PC-3 (cell line): ENCODE results near the gene ZNF546. TPM values are rescaled to one million over a fixed set of nuclear protein-coding genes. Genes with fewer than 3 reads are reported as not detected.

Source experiments
- ATAC-seq: fragments of 200-7000 bp; cut with Tn5 transposase; 2 replicates; pipeline ENCODE4 v1.9.1; 2020; ENCODE audit warnings: mild to moderate bottlenecking, moderate library complexity
- BruUV-seq: library from RNA; stranded (reverse); fragments of 400-500 nt; replicated peaks from 2 replicates; lab custom pipeline; 2021; lab: Mats Ljungman, UMichigan
- CTCF ChIA-PET: fragments of 300-600 bp; sonication (Branson Sonifier 250); formaldehyde crosslinking; loops from one replicate; lab custom pipeline; 2022; ENCODE audit warnings: antibody characterized with exemption; lab: Charles Lee
- POLR2A ChIA-PET: fragments of 300-600 bp; sonication (Branson Sonifier 250); formaldehyde crosslinking; loops from one replicate; lab custom pipeline; 2022; ENCODE audit warnings: antibody characterized with exemption; ENCODE audit not compliant: unreplicated experiment; lab: Charles Lee
- DNase-seq: peaks from one replicate; pipeline ENCODE4 v3.0.0-alpha.2; 2015
- H2AFZ ChIP-seq: fragments of 300-600 bp; sonication (generic); 2 replicates; pipeline ENCODE4 v1.6.0; 2016; ENCODE audit warnings: antibody characterized with exemption, low read length
- H3F3A ChIP-seq: fragments of 300-600 bp; sonication (generic); one replicate; pipeline ENCODE4 v1.6.0; 2017; ENCODE audit warnings: antibody characterized with exemption, low read length, control low read depth, mild to moderate bottlenecking; ENCODE audit not compliant: unreplicated experiment
- H3K27ac ChIP-seq: fragments of 300-600 bp; sonication (generic); 2 replicates; pipeline ENCODE4 v1.5.1; 2016; ENCODE audit warnings: mild to moderate bottlenecking, low read length
- H3K27me3 ChIP-seq: fragments of 300-600 bp; sonication (generic); 2 replicates; pipeline ENCODE4 v1.6.1; 2016; ENCODE audit warnings: low read length, mixed read lengths
- H3K36me3 ChIP-seq: fragments of 300-600 bp; sonication (generic); 2 replicates; pipeline ENCODE4 v1.6.1; 2016; ENCODE audit warnings: low read depth, mixed run types, low read length, mixed read lengths
- H3K4me1 ChIP-seq: fragments of 300-600 bp; sonication (generic); 2 replicates; pipeline ENCODE4 v1.5.1; 2016; ENCODE audit warnings: low read length; ENCODE audit not compliant: insufficient read depth
- H3K4me2 ChIP-seq: fragments of 300-600 bp; sonication (generic); 2 replicates; pipeline ENCODE4 v1.6.0; 2016; ENCODE audit warnings: low read length
- H3K4me3 ChIP-seq: fragments of 300-600 bp; sonication (generic); 2 replicates; pipeline ENCODE4 v1.5.1; 2016; ENCODE audit warnings: mild to moderate bottlenecking, low read length, mixed read lengths
- H3K79me2 ChIP-seq: fragments of 300-600 bp; sonication (generic); 2 replicates; pipeline ENCODE4 v1.6.1; 2017; ENCODE audit warnings: low read length, mixed read lengths
- H3K9ac ChIP-seq: fragments of 300-600 bp; sonication (generic); 2 replicates; pipeline ENCODE4 v1.6.0; 2016; ENCODE audit warnings: mild to moderate bottlenecking, low read length
- H3K9me2 ChIP-seq: fragments of 300-600 bp; sonication (generic); replicated peaks from 2 replicates; pipeline ENCODE4 v1.6.1; 2016; ENCODE audit warnings: mixed run types, low read length, mixed read lengths
- H3K9me3 ChIP-seq: fragments of 300-600 bp; sonication (generic); 2 replicates; pipeline ENCODE4 v1.6.1; 2016; ENCODE audit warnings: low read length, mixed read lengths
- H4K20me1 ChIP-seq: fragments of 300-600 bp; sonication (generic); 2 replicates; pipeline ENCODE4 v1.6.1; 2016; ENCODE audit warnings: low read length, mixed read lengths
- EZH2 ChIP-seq: fragments of 300-600 bp; sonication (generic); IDR thresholded peaks from one replicate; pipeline ENCODE4 v1.6.1; 2017; ENCODE audit warnings: antibody characterized with exemption, mild to moderate bottlenecking, low read length; ENCODE audit not compliant: unreplicated experiment
- EZH2phosphoT487 ChIP-seq: fragments of 300-600 bp; sonication (generic); IDR thresholded peaks from 2 replicates; pipeline ENCODE4 v1.6.1; 2018; ENCODE audit warnings: mild to moderate bottlenecking, antibody characterized with exemption, low read length, borderline replicate concordance
- intact Hi-C: fragments of 100-400 bp; cut with micrococcal nuclease; formaldehyde crosslinking; loops from 2 replicates; pipeline ENCODE4 v1.9.0; 2023
- total RNA-seq: library from RNA; depleted of rRNA; stranded (reverse); fragments of >200 nt; gene quantifications from 2 replicates; pipeline ENCODE4 v1.2.3, GENCODE V29; 2014
- TF ChIP-seq, protein P1 (sequence below): fragments of 300-600 bp; sonication (generic); conservative IDR thresholded peaks from 2 replicates; pipeline ENCODE4 v1.5.1; 2017; ENCODE audit warnings: antibody characterized with exemption, low read depth, mild to moderate bottlenecking, low read length

Gene ZNF546
- total RNA-seq, 1 experiment from 2014 or later = 2.5 TPM

DNA sequence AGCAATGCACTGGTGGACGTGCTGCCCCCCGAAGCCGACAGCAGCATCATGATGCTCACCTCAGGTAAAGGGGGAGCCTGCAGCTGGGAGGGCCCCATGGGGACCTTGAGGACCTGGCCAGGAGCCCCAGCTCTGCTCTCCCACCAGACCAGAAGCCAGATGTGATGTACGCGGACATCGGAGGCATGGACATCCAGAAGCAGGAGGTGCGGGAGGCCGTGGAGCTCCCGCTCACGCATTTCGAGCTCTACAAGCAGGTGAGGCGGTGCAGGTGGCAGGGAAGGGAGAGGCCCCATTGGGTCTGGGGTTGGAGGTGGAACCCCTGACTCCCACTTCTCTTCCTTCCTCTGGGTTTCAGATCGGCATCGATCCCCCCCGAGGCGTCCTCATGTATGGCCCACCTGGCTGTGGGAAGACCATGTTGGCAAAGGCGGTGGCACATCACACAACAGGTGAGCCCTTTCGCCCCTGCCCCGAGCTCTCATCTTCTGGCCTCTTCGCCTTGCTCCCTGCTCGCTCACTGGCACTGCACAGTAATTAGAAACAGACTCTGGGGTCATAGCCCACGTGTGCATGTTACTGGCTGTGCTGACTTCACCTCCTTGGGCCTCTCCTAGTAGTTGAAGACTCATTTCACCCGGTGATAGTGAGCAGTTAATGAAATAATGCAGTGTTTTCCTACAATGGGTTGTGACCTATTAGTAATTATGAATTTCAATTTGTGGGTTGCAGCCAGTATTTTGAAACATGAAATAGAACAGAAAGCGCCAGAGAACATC, 22.3 kb upstream of the ZNF546 start:
- no peaks in the 10 kb centered on the region for H3F3A ChIP-seq
- H3K79me2 ChIP-seq = peaks cover 38% of the 10 kb centered on the region
- no peaks in the 10 kb centered on the region for H4K20me1 ChIP-seq
- no peaks in the 10 kb centered on the region for H3K9me3 ChIP-seq
- ChIA-PET POLR2A (no interaction called here), CTCF (no interaction called here)
- BruUV-seq = no TSS peak
- DNase-seq = no peak
- intact Hi-C loops = loop anchor here (10.0 kb wide), 1 partner anchor 70 kb away; no protein-coding TSS in a partner anchor
- H3K4me3 ChIP-seq = no peak overlapping the region
- no peak overlapping the region for H3K27ac ChIP-seq
- no peak overlapping the region for H3K4me2 ChIP-seq
- H3K36me3 ChIP-seq = peaks cover 46% of the 10 kb centered on the region
- no peaks in the 10 kb centered on the region for H3K27me3 ChIP-seq
- no peak overlapping the region for H3K9ac ChIP-seq
- H3K9me2 ChIP-seq = no peaks in the 10 kb centered on the region
- ATAC-seq = no peak
- no peak overlapping the region for H2AFZ ChIP-seq
- peaks cover 7% of the 10 kb centered on the region; the same call in 1 of the 2 replicates for H3K4me1 ChIP-seq
- no peak for TF ChIP-seq EZH2
- TF ChIP-seq EZH2phosphoT487 = no peak
- TF ChIP-seq, protein P1, sequence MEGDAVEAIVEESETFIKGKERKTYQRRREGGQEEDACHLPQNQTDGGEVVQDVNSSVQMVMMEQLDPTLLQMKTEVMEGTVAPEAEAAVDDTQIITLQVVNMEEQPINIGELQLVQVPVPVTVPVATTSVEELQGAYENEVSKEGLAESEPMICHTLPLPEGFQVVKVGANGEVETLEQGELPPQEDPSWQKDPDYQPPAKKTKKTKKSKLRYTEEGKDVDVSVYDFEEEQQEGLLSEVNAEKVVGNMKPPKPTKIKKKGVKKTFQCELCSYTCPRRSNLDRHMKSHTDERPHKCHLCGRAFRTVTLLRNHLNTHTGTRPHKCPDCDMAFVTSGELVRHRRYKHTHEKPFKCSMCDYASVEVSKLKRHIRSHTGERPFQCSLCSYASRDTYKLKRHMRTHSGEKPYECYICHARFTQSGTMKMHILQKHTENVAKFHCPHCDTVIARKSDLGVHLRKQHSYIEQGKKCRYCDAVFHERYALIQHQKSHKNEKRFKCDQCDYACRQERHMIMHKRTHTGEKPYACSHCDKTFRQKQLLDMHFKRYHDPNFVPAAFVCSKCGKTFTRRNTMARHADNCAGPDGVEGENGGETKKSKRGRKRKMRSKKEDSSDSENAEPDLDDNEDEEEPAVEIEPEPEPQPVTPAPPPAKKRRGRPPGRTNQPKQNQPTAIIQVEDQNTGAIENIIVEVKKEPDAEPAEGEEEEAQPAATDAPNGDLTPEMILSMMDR = no peak

DNA sequence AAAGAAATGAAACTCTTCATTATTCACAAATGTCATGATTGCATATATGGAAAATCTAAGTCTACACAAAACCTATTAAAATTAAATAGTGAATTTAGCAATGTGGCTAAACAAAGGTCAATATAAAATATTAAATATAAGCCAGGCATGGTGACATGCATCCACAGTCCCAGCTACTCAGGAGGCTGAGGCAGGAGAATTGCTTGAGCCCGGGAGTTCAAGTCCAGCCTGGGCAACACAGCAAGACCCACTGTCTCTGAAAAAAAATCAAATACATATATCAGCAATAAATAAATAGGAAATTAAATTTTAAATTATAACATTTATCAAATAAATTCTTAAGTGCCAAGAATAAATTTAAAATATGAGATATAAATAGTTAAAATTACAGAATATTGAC, 14.0 kb upstream of the ZNF546 start:
- TF ChIP-seq EZH2 = no peak
- TF ChIP-seq EZH2phosphoT487 = no peak
- TF ChIP-seq, protein P1 = no peak
- Histone ChIP-seq H3K36me3 (peaks cover 52% of the 10 kb centered on the region), H3K9me2 (no peaks in the 10 kb centered on the region), H3K27ac (no peak overlapping the region), H3K4me1 (no peaks in the 10 kb centered on the region), H3F3A (no peaks in the 10 kb centered on the region), H2AFZ (no peak overlapping the region), H3K9me3 (peaks cover 15% of the 10 kb centered on the region), H4K20me1 (no peaks in the 10 kb centered on the region), H3K4me2 (no peak overlapping the region), H3K9ac (no peak overlapping the region), H3K79me2 (peaks cover 7% of the 10 kb centered on the region; the same call in 1 of the 2 replicates), H3K27me3 (no peaks in the 10 kb centered on the region), H3K4me3 (no peak overlapping the region)
- ATAC-seq (no peak), DNase-seq (no peak)
- intact Hi-C loops = loop anchor here (10.0 kb wide), 1 partner anchor 112 kb away; the partner anchor contains the start of gene ZNF780A
- ChIA-PET CTCF (no interaction called here), POLR2A (no interaction called here)
- no TSS peak for BruUV-seq

DNA sequence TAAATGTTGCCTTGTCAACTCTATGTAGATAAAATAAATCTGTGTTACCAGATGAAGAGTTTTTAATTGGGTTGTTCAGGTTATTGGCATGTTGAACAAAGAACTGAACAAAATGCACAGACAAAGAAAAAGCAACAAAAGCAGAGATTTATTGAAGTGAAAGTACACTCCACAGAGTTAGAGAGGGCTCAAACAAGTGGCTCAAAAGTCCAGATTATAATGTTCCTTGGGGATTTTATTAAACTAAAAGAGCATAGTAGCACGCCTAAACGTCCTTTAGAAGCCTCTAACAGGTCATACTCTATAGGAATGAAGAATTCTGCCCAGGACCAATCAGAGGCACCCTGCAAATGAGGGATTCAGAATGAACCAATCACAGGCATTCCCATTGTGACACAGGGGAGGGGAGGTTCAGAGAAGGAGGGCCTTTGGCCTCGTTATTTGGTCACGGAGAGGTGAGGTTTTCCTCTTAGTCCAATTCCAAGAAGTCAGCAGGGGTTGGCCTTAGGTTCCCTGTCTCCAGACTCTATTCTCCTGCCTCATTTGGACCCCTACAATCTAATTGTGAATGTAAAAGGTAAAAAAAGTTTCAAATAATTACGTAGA, 13.1 kb upstream of the ZNF546 start:
- Histone ChIP-seq H3K4me2 (no peak overlapping the region), H3K79me2 (peaks cover 11% of the 10 kb centered on the region), H3K9me3 (peaks cover 15% of the 10 kb centered on the region), H3K27me3 (no peaks in the 10 kb centered on the region), H4K20me1 (no peaks in the 10 kb centered on the region), H3K9ac (no peak overlapping the region), H2AFZ (no peak overlapping the region), H3K36me3 (peaks cover 43% of the 10 kb centered on the region), H3K9me2 (no peaks in the 10 kb centered on the region), H3K27ac (no peak overlapping the region), H3K4me3 (no peak overlapping the region), H3K4me1 (no peaks in the 10 kb centered on the region), H3F3A (no peaks in the 10 kb centered on the region)
- DNase-seq (no peak), ATAC-seq (no peak)
- BruUV-seq = no TSS peak
- TF ChIP-seq, protein P1 = no peak
- TF ChIP-seq EZH2 (no peak), EZH2phosphoT487 (no peak)
- POLR2A ChIA-PET = no interaction called here
- CTCF ChIA-PET = no interaction called here
- intact Hi-C loops = loop anchor here (10.0 kb wide), 1 partner anchor 111 kb away; the partner anchor contains the start of gene ZNF780A
